ENCODE data around the gene ANKRD45.

The ANKRD45 gene

DNA sequence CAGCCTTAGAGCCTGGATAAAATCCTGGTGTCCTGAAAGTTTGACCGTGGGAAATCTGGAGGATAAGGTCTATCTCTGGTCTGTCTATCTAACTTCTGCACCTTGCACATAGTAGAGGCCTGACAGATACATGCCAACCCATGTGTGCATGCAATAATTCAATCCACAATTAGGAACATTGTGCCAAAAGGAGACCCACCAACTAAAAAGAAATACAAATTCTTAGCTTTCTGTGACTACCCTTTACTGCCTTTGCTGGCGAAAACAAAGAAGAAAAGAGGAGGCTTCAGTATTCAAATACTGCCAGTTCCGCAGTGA, 44.7 kb upstream of the ANKRD45 start:
- TF ChIP-seq POLR2AphosphoS5 (IDR thresholded peaks at IDR 0.05; ENCODE audit: low read depth, low read length) (no peak), SIN3A (IDR thresholded peaks at IDR 0.05; ENCODE audit: borderline replicate concordance, insufficient read depth, low read length) (no peak), FOXP2 (optimal IDR thresholded peaks at IDR 0.05; ENCODE audit: borderline replicate concordance, extremely low read depth, extremely low read length, insufficient read depth) (no peak), TAF1 (IDR thresholded peaks at IDR 0.05; ENCODE audit: borderline replicate concordance, insufficient read depth, low read length) (no peak)
- TF ChIP-seq, protein P1, sequence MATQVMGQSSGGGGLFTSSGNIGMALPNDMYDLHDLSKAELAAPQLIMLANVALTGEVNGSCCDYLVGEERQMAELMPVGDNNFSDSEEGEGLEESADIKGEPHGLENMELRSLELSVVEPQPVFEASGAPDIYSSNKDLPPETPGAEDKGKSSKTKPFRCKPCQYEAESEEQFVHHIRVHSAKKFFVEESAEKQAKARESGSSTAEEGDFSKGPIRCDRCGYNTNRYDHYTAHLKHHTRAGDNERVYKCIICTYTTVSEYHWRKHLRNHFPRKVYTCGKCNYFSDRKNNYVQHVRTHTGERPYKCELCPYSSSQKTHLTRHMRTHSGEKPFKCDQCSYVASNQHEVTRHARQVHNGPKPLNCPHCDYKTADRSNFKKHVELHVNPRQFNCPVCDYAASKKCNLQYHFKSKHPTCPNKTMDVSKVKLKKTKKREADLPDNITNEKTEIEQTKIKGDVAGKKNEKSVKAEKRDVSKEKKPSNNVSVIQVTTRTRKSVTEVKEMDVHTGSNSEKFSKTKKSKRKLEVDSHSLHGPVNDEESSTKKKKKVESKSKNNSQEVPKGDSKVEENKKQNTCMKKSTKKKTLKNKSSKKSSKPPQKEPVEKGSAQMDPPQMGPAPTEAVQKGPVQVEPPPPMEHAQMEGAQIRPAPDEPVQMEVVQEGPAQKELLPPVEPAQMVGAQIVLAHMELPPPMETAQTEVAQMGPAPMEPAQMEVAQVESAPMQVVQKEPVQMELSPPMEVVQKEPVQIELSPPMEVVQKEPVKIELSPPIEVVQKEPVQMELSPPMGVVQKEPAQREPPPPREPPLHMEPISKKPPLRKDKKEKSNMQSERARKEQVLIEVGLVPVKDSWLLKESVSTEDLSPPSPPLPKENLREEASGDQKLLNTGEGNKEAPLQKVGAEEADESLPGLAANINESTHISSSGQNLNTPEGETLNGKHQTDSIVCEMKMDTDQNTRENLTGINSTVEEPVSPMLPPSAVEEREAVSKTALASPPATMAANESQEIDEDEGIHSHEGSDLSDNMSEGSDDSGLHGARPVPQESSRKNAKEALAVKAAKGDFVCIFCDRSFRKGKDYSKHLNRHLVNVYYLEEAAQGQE (IDR thresholded peaks at IDR 0.05; ENCODE audit: insufficient read depth in 1 of 2, low read depth in 2 of 2, low read length in 2 of 2): no peak

DNA sequence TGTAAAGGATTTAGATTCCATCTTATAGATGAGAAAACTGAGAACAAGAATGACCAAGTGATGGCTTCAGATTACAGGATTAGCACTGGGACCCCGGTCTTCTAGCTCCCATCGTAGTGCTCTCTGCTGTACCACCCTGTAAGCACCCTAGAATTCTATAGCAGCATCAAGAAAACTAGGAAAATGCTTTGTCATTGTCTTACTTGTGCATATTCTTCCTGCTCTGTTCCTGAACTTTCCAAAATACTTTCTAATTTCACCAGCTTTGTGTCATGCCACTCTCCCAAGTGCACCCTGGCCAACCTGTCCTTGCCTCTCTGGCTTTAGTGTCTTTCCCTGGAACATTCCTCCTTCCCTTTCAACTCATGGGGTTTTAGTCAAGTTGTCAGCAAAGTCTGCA, 39.1 kb upstream of the ANKRD45 start:
- TF ChIP-seq TAF1 (IDR thresholded peaks at IDR 0.05; ENCODE audit: borderline replicate concordance, insufficient read depth, low read length): no peak
- TF ChIP-seq POLR2AphosphoS5 (IDR thresholded peaks at IDR 0.05; ENCODE audit: low read depth, low read length): no peak
- TF ChIP-seq FOXP2 (optimal IDR thresholded peaks at IDR 0.05; ENCODE audit: borderline replicate concordance, extremely low read depth, extremely low read length, insufficient read depth): no peak
- TF ChIP-seq SIN3A (IDR thresholded peaks at IDR 0.05; ENCODE audit: borderline replicate concordance, insufficient read depth, low read length): no peak
- TF ChIP-seq, protein P1 (IDR thresholded peaks at IDR 0.05; ENCODE audit: insufficient read depth in 1 of 2, low read depth in 2 of 2, low read length in 2 of 2): no peak

DNA sequence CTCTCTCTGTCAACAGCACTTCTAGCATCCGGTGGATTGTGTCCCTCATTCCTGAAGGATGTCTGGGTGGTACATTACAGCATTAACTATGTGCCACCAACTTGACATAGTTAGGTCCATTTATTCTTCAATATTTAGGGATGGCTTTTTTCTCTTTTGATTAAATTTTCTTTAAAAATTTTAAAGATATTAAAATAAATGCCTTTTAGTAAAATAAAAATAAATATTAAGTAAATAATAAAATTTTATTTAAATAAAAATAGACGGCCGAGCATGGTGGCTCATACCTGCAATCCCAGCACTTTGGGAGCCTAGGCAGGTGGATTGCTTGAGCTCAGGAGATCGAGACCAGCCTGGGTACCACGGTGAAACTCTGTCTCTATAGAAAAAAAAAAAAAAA, 35.5 kb upstream of the ANKRD45 start:
- no peak for TF ChIP-seq SIN3A (IDR thresholded peaks at IDR 0.05; ENCODE audit: borderline replicate concordance, insufficient read depth, low read length)
- TF ChIP-seq, protein P1 (IDR thresholded peaks at IDR 0.05; ENCODE audit: insufficient read depth in 1 of 2, low read depth in 2 of 2, low read length in 2 of 2): no peak
- TF ChIP-seq POLR2AphosphoS5 (IDR thresholded peaks at IDR 0.05; ENCODE audit: low read depth, low read length): no peak
- no peak for TF ChIP-seq TAF1 (IDR thresholded peaks at IDR 0.05; ENCODE audit: borderline replicate concordance, insufficient read depth, low read length)
- TF ChIP-seq FOXP2 (optimal IDR thresholded peaks at IDR 0.05; ENCODE audit: borderline replicate concordance, extremely low read depth, extremely low read length, insufficient read depth): no peak

DNA sequence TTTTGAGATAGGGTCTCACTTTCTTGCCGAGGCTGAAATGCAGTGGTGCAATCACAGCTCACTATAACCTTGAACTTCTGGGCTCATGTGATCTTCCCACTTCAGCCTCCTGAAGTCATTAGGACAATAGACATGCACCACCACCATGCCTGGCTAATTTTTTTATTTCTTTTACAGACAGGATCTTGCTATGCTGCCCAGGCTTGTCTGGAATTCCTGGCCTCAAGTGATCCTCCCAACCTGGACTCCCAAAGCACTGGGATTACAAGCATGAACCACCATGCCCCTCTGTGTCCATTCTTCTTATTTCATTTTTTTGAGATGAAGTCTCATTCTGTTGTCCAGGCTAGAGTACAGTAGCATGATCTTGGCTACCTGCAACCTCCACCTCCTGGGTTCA, 33.1 kb upstream of the ANKRD45 start:
- TF ChIP-seq FOXP2 (optimal IDR thresholded peaks at IDR 0.05; ENCODE audit: borderline replicate concordance, extremely low read depth, extremely low read length, insufficient read depth) (no peak), TAF1 (IDR thresholded peaks at IDR 0.05; ENCODE audit: borderline replicate concordance, insufficient read depth, low read length) (no peak), POLR2AphosphoS5 (IDR thresholded peaks at IDR 0.05; ENCODE audit: low read depth, low read length) (no peak), SIN3A (IDR thresholded peaks at IDR 0.05; ENCODE audit: borderline replicate concordance, insufficient read depth, low read length) (no peak)
- TF ChIP-seq, protein P1 (IDR thresholded peaks at IDR 0.05; ENCODE audit: insufficient read depth in 1 of 2, low read depth in 2 of 2, low read length in 2 of 2): no peak

DNA sequence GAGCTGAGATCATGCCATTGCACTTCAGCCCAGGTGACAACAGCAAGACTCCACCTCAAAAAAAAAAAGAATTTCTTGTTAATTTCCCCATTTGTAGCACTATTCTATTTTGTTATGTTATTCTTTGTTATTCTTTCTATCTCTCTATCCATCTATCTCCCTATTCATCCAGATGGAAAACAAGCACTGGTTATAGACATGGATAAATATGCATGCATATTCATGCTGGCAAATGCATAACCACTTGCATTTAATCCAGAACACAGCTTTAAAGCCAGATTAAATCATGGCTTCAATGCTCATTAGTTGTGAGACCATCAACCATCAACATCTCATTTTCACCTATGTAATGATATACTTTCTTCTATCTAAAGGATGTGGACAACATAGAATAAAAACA, 23.6 kb upstream of the ANKRD45 start:
- no peak for TF ChIP-seq FOXP2 (optimal IDR thresholded peaks at IDR 0.05; ENCODE audit: borderline replicate concordance, extremely low read depth, extremely low read length, insufficient read depth)
- no peak for TF ChIP-seq TAF1 (IDR thresholded peaks at IDR 0.05; ENCODE audit: borderline replicate concordance, insufficient read depth, low read length)
- no peak for TF ChIP-seq POLR2AphosphoS5 (IDR thresholded peaks at IDR 0.05; ENCODE audit: low read depth, low read length)
- no peak for TF ChIP-seq SIN3A (IDR thresholded peaks at IDR 0.05; ENCODE audit: borderline replicate concordance, insufficient read depth, low read length)
- TF ChIP-seq, protein P1 (IDR thresholded peaks at IDR 0.05; ENCODE audit: insufficient read depth in 1 of 2, low read depth in 2 of 2, low read length in 2 of 2): no peak

Measured in PFSK-1 (cell line).